GM19351 (cell line): Measurements from ENCODE around the gene NPC1.
"Not testable (repeated sequence)": the region's sequence is repeated elsewhere in the genome, so short reads cannot be mapped to it uniquely, and the experiment has no call there.

Experiments
- ATAC-seq: cut with Tn5 transposase; IDR thresholded peaks from one replicate; pipeline ENCODE4 v1.9.1; 2021; ENCODE audit warnings: mild to moderate bottlenecking, moderate library complexity; ENCODE audit not compliant: unreplicated experiment

The NPC1 gene

DNA sequence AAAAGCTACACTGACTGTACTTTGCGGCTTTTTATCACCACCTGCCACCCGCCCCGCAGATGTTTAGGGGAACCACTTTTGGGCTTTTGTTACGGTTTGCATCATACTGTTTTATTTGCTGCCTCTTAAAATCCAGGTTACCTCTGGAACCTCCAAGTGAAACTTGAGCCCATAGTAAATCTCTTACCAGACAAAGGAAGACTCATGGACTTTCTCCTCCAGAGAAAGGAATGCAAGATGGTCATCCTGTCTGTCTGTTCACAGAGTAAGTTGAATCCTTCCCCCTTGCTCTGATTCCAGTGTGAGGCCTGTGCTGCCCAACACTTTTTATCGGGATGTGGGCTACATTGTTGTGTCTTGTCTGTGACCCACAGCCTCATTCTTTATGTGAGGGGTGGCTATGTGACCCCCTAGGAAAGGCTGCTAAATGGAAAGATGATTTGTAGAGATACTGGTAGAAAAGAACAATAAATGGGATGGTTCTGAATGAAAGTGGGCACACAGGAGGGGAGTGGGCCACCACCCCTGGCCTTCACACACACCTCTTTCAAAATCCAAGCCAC is 59.7 kb downstream of the NPC1 start:
- ATAC-seq = no peak

DNA sequence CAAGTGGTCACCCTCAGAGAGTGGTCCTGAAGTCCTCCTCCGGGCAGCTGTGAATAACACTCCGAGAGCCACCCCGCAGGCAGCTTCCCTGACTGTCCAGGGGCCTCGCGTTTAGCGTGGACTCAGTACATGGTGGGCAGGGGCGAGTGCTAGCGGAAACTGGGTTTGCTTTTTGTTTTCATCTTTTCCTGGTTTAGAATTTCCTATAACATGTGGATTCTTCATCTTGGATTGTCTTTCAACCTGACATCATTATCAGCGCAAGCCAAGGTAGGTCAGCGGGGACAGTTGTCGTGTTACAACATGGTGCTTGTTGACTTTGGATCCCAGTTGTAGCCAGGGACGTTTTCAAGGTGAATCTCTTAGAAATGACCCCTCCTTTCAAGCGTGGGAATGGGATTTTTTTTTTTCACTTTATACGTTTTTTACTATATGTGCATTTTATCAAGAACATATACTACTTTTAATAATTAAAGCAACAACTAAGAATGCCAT is 62.0 kb downstream of the NPC1 start:
- ATAC-seq = no peak

DNA sequence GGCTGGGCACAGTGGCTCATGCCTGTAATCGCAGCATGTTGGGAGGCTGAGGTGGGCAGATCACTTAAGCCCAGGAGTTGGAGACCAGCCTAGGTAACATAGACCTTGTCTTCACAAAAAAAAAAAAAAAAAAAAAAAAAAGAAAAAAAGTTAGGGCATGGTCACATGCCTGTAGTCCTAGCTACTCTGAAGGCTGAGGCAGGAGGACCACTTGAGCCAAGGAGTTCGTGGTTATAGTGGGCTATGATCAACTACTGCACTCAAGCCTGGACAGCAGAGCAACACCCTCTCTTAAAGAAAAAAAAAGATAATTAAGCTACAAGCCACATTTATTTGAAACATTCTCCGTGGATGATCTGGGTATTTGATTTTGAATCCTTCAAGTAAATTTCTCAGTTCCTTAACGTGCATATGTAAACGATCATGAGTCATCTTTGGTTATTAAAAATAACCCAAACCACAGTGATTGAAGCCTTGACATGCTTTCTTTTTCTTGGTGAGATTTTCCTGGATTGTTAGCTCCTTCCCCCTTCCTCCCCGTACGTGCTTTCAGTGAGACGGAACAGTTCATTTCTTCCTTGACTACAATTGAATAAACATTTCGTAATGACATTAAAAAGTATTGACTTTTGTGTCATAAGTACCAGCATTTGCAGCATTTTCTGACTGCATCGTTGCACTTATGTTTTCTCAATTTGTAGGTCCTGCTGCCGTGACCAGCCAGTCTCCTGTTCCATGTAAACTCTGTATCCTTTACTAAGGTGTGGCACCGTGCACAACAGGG is 62.7 kb downstream of the NPC1 start:
- no peak for ATAC-seq

DNA sequence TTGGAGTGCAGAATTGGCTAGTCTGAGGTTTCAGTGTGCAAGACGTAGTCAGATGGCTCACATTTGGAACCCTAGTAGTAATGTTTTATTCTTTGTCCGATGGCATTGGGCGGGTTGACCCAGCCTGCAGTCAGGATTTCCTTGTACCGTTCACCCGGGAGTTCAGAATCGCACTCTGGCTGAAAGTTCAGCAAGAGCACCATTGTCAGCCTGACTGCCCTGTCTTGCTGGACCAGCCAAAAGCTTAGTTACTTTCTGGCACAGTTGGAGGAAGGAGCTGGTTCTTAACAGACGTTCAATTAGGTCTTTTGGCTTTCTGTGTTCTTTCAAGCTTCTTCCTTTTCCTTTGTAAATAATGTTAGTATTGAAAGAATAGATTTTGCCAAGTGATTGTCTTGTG is 64.4 kb downstream of the NPC1 start:
- no peak for ATAC-seq

DNA sequence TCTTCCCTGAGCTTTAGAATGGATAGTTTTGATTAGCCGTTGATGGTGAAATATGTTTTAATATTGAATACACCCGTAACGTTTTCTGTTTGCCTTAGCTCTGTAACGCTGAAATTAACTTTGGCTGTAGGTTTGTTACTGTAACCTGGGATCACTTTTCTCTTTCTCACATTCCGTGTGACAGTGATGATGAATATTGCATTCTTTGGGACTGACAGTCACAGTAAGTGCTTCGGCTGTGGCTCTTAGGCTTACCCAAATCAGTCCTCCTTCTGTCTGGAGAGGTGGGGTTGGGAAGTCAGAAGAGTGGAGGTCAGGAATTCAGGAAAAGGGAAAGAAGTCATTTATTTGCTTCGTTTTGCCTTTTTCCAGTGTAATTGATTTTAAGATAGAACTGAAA is 65.0 kb downstream of the NPC1 start:
- ATAC-seq = no peak

DNA sequence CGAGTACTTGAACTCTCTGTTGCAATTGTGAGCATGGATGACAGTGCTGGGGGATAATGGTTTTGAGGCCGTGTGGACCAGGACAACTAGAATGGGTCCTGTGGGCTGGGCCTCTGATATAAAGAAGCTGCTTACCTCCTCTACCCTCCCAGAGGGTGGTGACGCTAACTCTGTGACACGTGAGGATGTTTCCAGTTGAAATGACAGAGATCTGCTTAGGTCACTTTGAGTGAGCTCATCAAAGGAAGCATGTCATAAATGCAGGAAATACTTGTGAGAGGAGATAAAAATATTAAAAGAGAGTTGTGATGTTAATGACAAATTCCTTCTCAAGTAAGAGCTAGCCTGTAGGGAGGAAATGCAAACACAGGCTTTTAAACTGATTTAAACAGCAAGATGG is 66.6 kb downstream of the NPC1 start:
- no peak for ATAC-seq

DNA sequence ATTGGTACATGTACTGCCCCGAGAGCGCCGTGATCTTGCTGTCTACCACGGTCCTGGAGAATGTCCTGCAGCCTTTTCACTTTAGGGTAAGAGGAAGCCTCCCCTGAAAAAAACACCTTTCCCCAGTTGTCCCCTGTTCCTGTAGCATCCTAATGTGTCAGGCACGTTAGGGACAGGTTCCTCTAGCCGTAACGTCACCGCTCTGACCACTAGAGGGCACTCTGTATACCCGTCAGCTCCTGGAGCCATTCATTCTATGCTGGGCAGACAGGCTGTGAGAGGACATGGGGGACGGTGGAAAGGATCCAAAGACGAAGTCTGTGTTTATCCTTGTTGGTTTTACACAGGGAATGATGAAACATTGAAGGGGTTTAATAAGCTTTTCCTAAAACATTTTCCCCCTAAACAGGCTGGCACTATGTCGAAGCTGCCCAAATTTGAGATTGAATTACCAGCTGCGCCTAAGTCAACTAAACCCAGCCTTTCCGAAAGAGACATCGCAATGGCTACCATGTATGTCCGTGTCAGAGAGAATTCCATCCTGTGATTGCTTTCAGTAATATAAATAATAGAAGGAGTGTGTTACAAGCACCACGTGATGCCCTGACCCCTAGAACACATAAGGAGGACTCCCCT is 70.3 kb downstream of the NPC1 start:
- peak; percentile 91 for ATAC-seq

DNA sequence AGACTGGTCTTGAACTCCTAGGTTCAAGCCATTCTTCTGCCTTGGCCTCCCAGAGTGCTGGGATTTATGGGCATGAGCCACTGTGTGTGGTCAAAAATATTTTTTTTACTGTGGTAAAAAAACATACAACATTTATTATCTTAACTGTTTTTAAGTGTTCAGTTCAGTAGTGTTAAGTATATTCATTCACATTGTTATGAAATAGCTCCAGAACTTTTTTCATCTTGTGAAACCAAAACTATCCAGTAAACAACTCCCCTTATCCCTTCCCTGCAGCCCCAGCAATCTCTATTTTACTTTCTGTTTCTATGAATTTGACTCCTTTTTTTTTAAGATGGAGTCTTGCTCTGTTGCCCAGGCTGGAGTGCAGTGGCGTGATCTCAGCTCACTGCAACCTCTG is 73.7 kb downstream of the NPC1 start:
- ATAC-seq = no peak

DNA sequence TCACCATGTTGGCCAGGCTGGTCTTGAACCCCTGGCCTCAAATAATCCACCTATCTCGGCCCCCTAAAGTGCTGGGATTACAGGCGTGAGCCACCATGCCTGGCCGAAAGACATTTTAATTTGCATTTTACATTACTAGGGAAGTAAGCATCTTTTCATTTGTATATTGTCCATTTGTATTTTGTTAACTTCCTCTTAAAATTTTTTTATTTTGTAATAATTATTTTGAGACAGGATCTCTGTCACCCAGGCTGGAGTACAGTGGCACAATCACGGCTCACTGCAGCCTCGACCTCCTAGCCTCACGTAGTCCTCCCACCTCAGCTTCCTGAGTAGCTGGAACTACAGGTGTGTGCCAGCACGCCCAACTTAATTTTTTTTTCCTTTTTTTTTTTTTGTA is 74.1 kb downstream of the NPC1 start:
- ATAC-seq = not testable (repeated sequence)

DNA sequence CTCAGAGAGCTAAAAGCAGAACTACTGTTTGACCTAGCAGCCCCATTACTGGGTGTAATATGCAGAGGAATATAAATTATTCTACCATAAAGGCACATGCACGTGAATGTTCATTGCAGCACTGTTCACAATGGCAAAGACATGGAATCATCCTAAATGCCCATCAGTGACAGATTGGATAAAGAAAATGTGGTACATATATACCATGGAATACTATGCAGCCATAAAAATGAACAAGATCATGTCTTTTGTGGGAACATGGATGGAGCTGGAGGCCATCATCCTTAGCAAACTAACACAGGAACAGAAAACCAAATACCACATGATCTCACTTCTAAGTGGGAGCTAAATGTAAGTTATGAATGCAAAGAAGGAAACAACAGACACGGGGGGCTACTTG is 75.4 kb downstream of the NPC1 start:
- ATAC-seq = not testable (repeated sequence)

DNA sequence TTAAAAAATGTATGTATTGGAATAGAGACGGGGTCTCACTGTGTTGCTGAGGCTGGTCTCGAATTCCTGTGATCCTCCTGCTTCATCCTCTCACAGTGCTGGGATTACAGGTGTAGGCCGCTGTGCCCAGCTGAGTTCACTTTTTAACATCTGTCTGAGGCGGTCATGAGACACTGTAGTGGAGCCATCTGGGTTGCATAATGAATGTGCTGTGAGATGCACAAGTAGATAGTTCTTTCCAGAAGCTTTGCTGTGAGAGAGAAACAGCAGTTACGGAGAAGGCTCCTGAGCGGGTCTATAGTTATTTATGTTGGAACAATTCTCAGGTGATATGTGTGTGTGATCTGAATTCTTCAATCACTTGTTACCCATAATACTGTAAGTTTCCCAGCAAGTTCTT is 79.9 kb downstream of the NPC1 start:
- no peak for ATAC-seq

DNA sequence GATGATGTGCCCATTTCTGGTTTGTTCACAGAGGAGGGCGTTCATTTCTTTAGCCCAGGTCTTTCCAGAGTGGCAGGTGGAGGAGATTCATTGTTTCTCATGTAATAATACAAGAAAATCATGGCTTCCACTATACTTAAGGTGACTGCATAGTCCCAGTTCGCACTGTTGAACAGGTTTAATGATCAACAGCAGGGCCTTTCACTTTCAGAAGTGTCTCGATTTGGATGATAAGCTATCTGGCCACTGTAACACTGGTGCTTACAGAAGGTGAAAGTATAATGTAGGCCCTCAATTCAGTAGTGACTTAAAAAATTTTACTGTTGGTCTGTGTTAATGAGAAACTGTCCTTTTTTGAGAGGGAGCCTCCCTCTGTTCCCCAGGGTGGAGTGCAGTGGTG is 81.6 kb downstream of the NPC1 start:
- ATAC-seq = peak; percentile 44

DNA sequence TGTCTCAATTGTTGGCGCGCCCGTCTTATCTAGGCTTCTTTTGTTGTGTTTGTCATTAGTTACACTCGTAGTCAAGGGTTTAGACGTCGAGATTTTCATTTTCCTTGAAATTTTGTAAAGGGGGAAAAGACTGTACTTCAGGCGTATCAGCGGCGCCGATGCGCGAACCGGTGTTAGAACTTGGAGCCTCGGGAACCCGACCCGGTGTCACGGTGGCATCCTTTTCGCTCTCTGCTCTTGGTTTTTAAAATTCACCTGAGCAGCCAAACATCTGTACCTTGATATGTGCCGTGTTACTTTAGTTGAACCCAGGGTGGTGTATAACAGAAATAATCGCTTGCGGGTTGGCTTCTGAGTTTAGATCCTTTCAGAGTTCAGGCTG is 82.4 kb downstream of the NPC1 start:
- no peak for ATAC-seq

DNA sequence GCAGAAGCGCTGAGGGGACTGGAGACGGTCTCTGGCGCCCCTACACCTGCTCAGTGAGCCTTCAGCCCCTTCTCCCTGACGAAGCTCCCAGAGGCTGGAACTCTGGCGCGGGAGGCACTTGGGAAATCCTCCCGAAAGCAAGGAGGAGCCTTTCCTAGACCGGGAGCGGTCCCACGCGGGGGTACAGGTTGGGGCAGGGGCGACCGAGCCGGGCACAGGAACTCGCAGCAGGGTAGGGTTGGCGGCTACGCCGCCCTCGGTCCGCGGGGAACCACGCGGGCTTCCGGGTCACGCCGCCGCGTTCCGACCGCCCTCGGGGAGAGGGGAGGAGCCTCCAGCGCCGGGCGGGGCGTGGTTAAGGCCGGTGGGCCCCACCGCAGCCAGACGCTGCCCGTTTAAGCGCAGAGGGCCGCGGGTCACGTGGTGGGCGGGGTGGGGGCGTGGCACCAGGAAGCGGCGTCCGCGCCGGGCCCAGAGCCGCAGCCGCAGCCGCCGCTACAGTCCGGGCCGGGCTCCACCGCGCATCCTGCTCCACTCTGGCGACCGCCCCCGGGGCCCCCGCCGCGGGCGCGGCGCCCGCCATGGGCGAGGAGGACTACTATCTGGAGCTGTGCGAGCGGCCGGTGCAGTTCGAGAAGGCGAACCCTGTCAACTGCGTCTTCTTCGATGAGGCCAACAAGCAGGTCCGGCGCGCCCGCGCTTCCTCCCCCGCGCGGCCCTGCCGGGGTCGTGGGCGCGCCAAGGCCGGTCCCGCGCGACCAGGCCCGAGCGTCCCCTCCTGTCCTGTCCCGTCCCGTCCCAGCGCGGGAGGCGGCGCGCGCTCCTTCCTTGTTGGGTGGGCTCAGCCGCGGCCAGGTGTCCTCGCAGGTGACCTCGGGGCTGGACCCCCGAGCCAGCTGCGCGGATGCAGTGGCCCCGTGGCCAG is 83.0 kb downstream of the NPC1 start, which contains the start of gene RMC1:
Gene RMC1 (plus strand): TSS at position 474 of the 925 bp plus-strand sequence. CDS start 108 bp downstream, at position 582.
- peak; percentile 80 for ATAC-seq

DNA sequence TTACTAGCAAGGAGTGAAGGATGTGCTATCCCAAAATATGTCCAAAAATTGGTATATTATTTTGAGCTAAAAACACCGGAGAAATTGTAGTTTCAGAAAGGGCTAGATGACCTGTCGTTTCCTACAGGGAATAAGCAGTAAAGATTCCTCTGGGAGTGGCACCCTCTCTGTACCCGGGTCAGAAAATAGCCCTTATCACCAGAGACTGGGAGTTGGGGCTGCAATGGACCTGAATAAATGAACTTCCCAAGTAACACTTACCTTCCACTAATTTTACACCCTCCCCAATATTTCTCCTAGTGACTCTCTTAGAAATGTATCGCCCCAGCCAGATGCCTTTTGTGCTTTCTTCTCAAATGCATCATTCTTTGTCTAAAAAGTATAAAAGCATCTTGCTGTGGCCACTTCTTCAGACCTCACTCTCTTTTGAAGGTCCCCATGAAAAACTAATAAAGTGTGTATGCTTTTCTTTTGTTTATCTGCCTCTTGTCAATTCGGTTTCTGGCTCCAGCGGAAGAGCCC is 83.7 kb downstream of the NPC1 start:
- ATAC-seq = no peak

DNA sequence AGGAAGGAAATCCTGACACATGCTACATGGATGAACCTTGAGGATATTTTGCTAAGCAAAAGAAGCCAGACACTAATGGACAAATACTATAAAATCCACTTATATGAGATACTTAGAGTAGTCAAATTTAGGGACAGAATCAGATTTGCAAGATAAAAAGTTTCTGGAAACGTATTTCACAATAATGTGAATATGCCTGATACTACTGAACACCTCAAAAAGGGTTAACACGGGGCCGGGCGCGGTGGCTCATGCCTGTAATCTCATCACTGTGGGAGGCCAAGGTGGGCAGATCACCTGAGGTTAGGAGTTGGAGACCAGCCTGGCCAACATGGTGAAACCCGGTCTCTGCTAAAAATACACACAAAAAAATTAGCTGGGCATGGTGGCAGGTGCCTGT is 84.7 kb downstream of the NPC1 start:
- ATAC-seq = no peak

DNA sequence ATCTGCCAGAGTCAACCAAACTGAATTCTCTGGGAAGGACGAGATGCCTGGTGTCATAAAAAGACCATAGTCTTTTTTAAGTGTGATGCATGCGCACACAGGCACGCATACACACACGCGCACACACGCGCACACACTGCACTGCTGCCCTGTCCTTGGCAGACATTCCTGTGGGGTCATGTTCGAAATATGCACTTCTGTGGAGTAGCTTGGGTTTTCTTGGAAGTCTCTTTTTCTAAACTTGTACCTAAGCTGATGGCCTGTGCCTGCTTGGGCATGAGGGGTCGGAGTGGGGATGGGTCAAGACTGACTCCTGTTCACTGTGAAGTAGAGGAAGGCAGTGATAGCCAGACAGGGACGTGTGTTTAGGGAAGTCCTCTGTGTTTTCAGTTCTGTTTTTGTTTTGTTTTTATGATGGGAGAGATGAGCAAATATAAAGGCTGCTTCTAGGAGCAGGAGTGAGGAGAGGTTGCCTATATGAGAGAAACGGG is 87.0 kb downstream of the NPC1 start:
- no peak for ATAC-seq

DNA sequence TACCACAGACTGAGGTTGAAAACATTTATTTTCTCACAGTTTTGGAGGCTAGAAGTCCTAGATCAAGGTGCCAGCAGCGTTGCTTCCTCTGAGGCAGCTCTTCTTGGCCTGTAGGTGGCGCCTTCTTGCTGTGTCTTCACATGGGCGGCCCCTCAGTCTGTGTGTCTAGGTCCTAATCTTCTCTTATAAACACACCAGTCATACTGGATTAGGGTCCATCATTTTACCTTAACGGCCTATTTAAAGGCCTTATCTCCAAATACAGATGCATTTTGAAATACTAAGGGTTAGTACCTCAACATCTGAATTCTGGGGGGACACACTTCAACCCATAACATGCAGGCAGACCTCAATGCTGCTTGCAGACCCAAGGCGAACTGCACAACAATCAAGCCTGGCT is 87.4 kb downstream of the NPC1 start:
- ATAC-seq = peak; percentile 40

DNA sequence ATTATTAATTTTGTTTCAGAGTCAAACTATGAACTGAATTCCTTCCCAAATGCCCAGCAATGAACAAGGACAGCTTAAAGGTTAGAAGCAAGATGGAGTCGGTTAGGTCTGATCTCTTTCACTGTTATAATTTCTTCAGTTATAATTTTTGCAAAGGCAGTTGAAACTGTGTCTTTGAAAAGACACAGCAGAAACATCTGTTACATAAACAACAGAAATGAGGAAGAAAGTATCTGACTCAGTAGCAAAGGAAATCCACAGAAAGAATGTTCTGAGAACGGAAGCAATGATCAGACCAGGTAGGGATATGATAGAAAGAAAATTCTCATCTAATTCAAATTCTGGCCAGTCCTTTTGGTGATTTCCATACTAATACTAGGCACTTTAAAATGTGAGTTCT is 88.2 kb downstream of the NPC1 start:
- ATAC-seq = no peak

DNA sequence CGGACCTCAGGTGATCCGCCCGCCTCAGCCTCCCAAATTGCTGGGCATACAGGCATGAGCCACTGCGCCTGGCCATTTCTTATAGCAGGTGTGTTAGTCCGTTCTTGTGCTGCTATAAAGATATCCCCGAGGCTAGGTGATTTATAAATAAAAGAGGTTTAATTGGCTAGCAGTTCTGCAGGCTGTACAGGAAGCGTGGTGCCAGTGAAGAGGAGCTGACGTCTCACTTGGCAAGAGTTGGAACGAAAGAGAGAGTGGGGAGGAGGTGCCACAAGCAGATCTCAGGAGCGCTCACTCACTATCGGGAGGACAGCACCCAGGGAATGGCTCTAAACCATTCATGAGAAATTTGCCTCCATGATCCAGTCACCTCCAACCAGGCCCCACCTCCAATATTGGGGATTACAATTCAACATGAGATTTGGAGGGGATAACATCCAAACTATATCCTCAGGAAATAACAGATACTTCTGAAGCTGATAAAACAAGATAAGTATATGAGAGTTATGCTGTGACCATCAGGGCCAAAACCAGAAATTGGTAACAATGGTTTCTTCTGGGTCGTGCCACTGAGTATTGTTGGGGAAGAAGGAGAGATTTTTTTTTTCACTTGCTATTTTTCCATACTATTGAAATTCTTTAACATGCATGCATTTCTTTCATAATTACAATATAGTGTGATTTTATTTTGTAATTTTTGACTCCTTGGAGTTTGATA is 90.4 kb downstream of the NPC1 start:
- ATAC-seq = no peak
